OCI-LY1 (cell line): ENCODE results near the gene WDR17.

Experiments used
- H2AFZ ChIP-seq: fragments of 200-600 bp; sonication (generic), shearing (Covaris generic); 2 replicates; pipeline ENCODE4 v1.6.0; 2014; ENCODE audit warnings: antibody characterized with exemption, mild to moderate bottlenecking, low read length
- H3F3A ChIP-seq: fragments of 200-600 bp; sonication (generic), shearing (Covaris generic); 2 replicates; pipeline ENCODE4 v1.6.0; 2014; ENCODE audit warnings: mild to moderate bottlenecking, antibody characterized with exemption, low read length, moderate library complexity; ENCODE audit not compliant: insufficient read depth
- H3K27ac ChIP-seq: fragments of 200-600 bp; sonication (generic); 2 replicates; pipeline ENCODE4 v1.5.1; 2014; ENCODE audit warnings: low read length, mixed run types, mild to moderate bottlenecking, low read depth; ENCODE audit not compliant: poor library complexity, severe bottlenecking
- H3K27me3 ChIP-seq: fragments of 200-600 bp; sonication (generic); 2 replicates; pipeline ENCODE4 v1.6.0; 2014; ENCODE audit warnings: antibody characterized with exemption, mild to moderate bottlenecking, low read length, moderate library complexity; ENCODE audit not compliant: insufficient read depth
- H3K36me3 ChIP-seq: fragments of 200-600 bp; sonication (generic); 2 replicates; pipeline ENCODE4 v1.6.1; 2014; ENCODE audit warnings: mild to moderate bottlenecking, antibody characterized with exemption, low read length, moderate library complexity, mixed read lengths; ENCODE audit not compliant: insufficient read depth
- H3K4me1 ChIP-seq: fragments of 200-600 bp; sonication (generic); 2 replicates; pipeline ENCODE4 v1.5.1; 2014; ENCODE audit warnings: mild to moderate bottlenecking, low read length, moderate library complexity; ENCODE audit not compliant: insufficient read depth, severe bottlenecking
- H3K4me2 ChIP-seq: fragments of 200-600 bp; sonication (generic), shearing (Covaris generic); 2 replicates; pipeline ENCODE4 v1.6.1; 2014; ENCODE audit warnings: low read length
- H3K4me3 ChIP-seq: fragments of 200-600 bp; sonication (generic); 2 replicates; pipeline ENCODE4 v1.5.1; 2014; ENCODE audit warnings: low read length, low read depth, mild to moderate bottlenecking, mixed read lengths; ENCODE audit not compliant: poor library complexity, severe bottlenecking
- H3K79me2 ChIP-seq: fragments of 200-600 bp; shearing (Covaris generic); 2 replicates; pipeline ENCODE4 v1.6.1; 2016; ENCODE audit warnings: mixed run types, low read length, mixed read lengths; ENCODE audit not compliant: insufficient read depth
- H3K9ac ChIP-seq: fragments of 200-600 bp; sonication (generic), shearing (Covaris generic); 2 replicates; pipeline ENCODE4 v1.6.1; 2014; ENCODE audit warnings: mild to moderate bottlenecking, low read length, mixed read lengths
- H3K9me2 ChIP-seq: fragments of 200-600 bp; sonication (generic), shearing (Covaris generic); 2 replicates; pipeline ENCODE4 v1.6.1; 2014; ENCODE audit warnings: low read depth, mild to moderate bottlenecking, low read length, mixed read lengths
- H3K9me3 ChIP-seq: fragments of 200-600 bp; shearing (Covaris generic); 2 replicates; pipeline ENCODE4 v1.6.1; 2014; ENCODE audit warnings: low read length, mixed read lengths
- H4K20me1 ChIP-seq: fragments of 200-600 bp; sonication (generic), shearing (Covaris generic); 2 replicates; pipeline ENCODE4 v1.6.0; 2016; ENCODE audit warnings: mild to moderate bottlenecking, low read length; ENCODE audit not compliant: insufficient read depth
- CTCF ChIP-seq: fragments of 200-600 bp; sonication (generic), shearing (Covaris generic); IDR thresholded peaks from 2 replicates; pipeline ENCODE4 v1.5.1; 2017; ENCODE audit warnings: mild to moderate bottlenecking, antibody characterized with exemption, low read length, moderate library complexity, mixed read lengths
- EZH2 ChIP-seq: fragments of 200-600 bp; sonication (generic), shearing (Covaris generic); IDR thresholded peaks from 2 replicates; pipeline ENCODE4 v1.8.0; 2017; ENCODE audit warnings: borderline replicate concordance, mixed run types, mild to moderate bottlenecking, antibody characterized with exemption, low read length, moderate library complexity, mixed read lengths

The WDR17 gene

GRCh38 chr4:176217510-176217909 is 151.9 kb downstream of the WDR17 start:
- H3K9me2 ChIP-seq: no peaks in the 10 kb centered on the region
- no peak overlapping the region for H3K4me2 ChIP-seq
- H3F3A ChIP-seq: no peaks in the 10 kb centered on the region
- no peaks in the 10 kb centered on the region for H3K4me1 ChIP-seq
- no peaks in the 10 kb centered on the region for H4K20me1 ChIP-seq
- H3K36me3 ChIP-seq: no peaks in the 10 kb centered on the region
- no peak overlapping the region for H2AFZ ChIP-seq
- H3K9ac ChIP-seq: no peak overlapping the region
- H3K27me3 ChIP-seq: no peaks in the 10 kb centered on the region
- TF ChIP-seq CTCF: no peak
- no peak for TF ChIP-seq EZH2
- H3K79me2 ChIP-seq: no peaks in the 10 kb centered on the region
- H3K27ac ChIP-seq: no peak overlapping the region
- no peaks in the 10 kb centered on the region for H3K9me3 ChIP-seq
- H3K4me3 ChIP-seq: no peak overlapping the region

GRCh38 chr4:176222149-176222548 is 156.5 kb downstream of the WDR17 start:
- no peak overlapping the region for H3K27ac ChIP-seq
- no peaks in the 10 kb centered on the region for H3K27me3 ChIP-seq
- H3K9ac ChIP-seq: no peak overlapping the region
- no peaks in the 10 kb centered on the region for H3K36me3 ChIP-seq
- H3K4me3 ChIP-seq: no peak overlapping the region
- H2AFZ ChIP-seq: no peak overlapping the region
- no peaks in the 10 kb centered on the region for H3K4me1 ChIP-seq
- H3K9me3 ChIP-seq: no peaks in the 10 kb centered on the region
- no peaks in the 10 kb centered on the region for H3K79me2 ChIP-seq
- no peaks in the 10 kb centered on the region for H4K20me1 ChIP-seq
- no peak for TF ChIP-seq CTCF
- no peak for TF ChIP-seq EZH2
- no peaks in the 10 kb centered on the region for H3F3A ChIP-seq
- no peaks in the 10 kb centered on the region for H3K9me2 ChIP-seq
- H3K4me2 ChIP-seq: no peak overlapping the region

GRCh38 chr4:176223561-176223960 is 157.9 kb downstream of the WDR17 start:
- H3K9me2 ChIP-seq: no peaks in the 10 kb centered on the region
- no peaks in the 10 kb centered on the region for H3K27me3 ChIP-seq
- TF ChIP-seq EZH2 (no peak), CTCF (no peak)
- H3K4me3 ChIP-seq: no peak overlapping the region
- no peaks in the 10 kb centered on the region for H3K9me3 ChIP-seq
- no peaks in the 10 kb centered on the region for H3F3A ChIP-seq
- no peak overlapping the region for H3K27ac ChIP-seq
- no peaks in the 10 kb centered on the region for H4K20me1 ChIP-seq
- no peaks in the 10 kb centered on the region for H3K4me1 ChIP-seq
- no peak overlapping the region for H3K9ac ChIP-seq
- no peak overlapping the region for H2AFZ ChIP-seq
- H3K4me2 ChIP-seq: no peak overlapping the region
- H3K79me2 ChIP-seq: no peaks in the 10 kb centered on the region
- no peaks in the 10 kb centered on the region for H3K36me3 ChIP-seq
